NCI-H748 treated with DMSO at 0.1 percent for 48 hours (cell line): ENCODE measurements around the gene INAFM1.
"Not testable (repeated sequence)": the region's sequence is repeated elsewhere in the genome, so short reads cannot be mapped to it uniquely, and the experiment has no call there.

ENCODE experiments used
- DNase-seq: peaks from one replicate; lab custom pipeline; 2025; lab: John Stamatoyannopoulos, UW

The INAFM1 gene

GRCh38 chr19:47240996-47241918, 33.4 kb upstream of the INAFM1 start:
- peak; percentile 88 for DNase-seq

GRCh38 chr19:47241919-47242577, 32.6 kb upstream of the INAFM1 start:
- DNase-seq, result no peak

- DNase-seq, result no peak
These were observed 31.3 kb upstream of the INAFM1 start for GRCh38 chr19:47243364-47243775.

GRCh38 chr19:47243776-47244547, 30.7 kb upstream of the INAFM1 start:
- peak; percentile 90 for DNase-seq

GRCh38 chr19:47247308-47247990, 27.2 kb upstream of the INAFM1 start:
- peak; percentile 50 for DNase-seq

- DNase-seq, result not testable (repeated sequence)
These were observed 21.7 kb upstream of the INAFM1 start for GRCh38 chr19:47253016-47253415.

- no peak for DNase-seq
These were observed 21.2 kb upstream of the INAFM1 start for GRCh38 chr19:47253467-47253881.

- DNase-seq, result no peak
These were observed 20.7 kb upstream of the INAFM1 start for GRCh38 chr19:47253970-47254369.

- DNase-seq, result peak; percentile 96
These were observed 18.6 kb upstream of the INAFM1 start, which contains the start of gene CCDC9 for GRCh38 chr19:47255879-47256692. TSS of gene CCDC9 (plus strand) at chr19:47256525. CDS start at chr19:47258401, 1,876 bp downstream.

- DNase-seq, result peak; percentile 100
These were observed 17.8 kb upstream of the INAFM1 start for GRCh38 chr19:47256693-47257410.

- no peak for DNase-seq
These were observed 17.1 kb upstream of the INAFM1 start for GRCh38 chr19:47257411-47258169.

GRCh38 chr19:47258434-47258833, 16.3 kb upstream of the INAFM1 start:
- no peak for DNase-seq

GRCh38 chr19:47258895-47259555, 15.7 kb upstream of the INAFM1 start:
- no peak for DNase-seq

GRCh38 chr19:47260476-47260875, 14.2 kb upstream of the INAFM1 start:
- no peak for DNase-seq

GRCh38 chr19:47261946-47262793, 12.5 kb upstream of the INAFM1 start:
- DNase-seq, result not testable (repeated sequence)

- no peak for DNase-seq
These were observed 10.1 kb upstream of the INAFM1 start for GRCh38 chr19:47264629-47265028.

GRCh38 chr19:47266401-47266941, 8.2 kb upstream of the INAFM1 start:
- DNase-seq, result no peak

- no peak for DNase-seq
These were observed 7.3 kb upstream of the INAFM1 start for GRCh38 chr19:47267350-47267759.
